HG02678 (cell line): Measurements from ENCODE around the gene POLRMT.
A peak's percentile ranks its signal among the peaks of the same experiment; 100 is the strongest.

Source experiments
- ATAC-seq: cut with Tn5 transposase; IDR thresholded peaks from one replicate; pipeline ENCODE4 v1.9.1; 2021; ENCODE audit warnings: mild to moderate bottlenecking, moderate library complexity; ENCODE audit not compliant: unreplicated experiment

POLRMT gene

DNA sequence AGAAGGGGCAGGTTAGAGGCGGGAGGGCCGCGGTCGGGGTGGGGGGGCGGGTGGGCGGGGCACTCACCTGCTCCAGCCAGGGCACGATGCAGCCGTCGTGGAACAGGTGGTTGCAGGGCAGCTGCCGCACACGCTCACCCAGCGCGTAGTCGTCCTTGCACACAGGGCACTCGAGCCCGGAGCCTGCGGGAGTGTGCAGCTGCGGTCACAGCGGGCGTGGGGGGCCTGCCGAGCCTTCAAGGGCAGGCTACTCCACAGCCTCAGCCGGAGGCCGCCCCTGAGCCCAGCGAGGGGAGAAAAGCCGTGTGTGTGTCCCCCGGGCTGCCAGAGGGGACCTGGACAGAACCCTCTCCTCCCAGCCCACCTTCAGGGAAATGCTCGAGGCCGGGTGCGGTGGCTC, 15.0 kb upstream of the POLRMT start:
- no peak for ATAC-seq

DNA sequence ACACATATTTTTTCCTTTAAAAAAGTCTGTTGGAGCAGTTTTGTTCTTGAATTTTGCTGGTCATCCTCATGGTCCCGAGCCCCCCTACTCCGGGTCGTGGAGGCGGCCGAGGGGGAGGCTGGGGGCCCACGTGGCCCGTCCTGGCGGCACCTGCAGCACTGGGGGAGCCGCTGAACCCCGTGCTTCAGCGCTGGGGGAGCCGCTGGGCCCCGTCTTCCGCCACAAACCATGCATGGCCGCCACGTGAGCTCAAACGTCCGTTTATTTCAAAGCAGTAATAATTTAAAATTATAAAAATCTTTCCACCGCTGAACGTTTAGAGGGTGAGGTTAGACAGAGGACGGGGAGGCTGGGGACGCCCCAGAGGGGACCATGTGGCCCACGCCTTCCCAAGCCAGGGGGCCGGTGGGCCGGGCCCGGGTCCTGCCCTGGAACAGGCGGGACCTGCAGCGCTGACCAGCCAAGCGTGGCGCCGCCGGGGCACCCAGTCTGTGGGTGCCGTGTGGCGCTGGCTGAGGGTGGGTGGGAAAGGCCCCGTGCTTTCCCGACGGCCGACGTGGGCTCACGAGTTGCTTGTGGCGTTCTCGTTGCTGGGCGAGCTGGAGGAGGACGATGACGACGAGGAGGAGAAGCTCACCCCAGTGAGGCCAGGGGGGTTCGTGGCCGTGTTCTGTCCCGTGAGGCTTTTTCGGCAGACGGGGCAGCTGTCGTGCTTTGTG, 14.4 kb upstream of the POLRMT start:
- no peak for ATAC-seq

DNA sequence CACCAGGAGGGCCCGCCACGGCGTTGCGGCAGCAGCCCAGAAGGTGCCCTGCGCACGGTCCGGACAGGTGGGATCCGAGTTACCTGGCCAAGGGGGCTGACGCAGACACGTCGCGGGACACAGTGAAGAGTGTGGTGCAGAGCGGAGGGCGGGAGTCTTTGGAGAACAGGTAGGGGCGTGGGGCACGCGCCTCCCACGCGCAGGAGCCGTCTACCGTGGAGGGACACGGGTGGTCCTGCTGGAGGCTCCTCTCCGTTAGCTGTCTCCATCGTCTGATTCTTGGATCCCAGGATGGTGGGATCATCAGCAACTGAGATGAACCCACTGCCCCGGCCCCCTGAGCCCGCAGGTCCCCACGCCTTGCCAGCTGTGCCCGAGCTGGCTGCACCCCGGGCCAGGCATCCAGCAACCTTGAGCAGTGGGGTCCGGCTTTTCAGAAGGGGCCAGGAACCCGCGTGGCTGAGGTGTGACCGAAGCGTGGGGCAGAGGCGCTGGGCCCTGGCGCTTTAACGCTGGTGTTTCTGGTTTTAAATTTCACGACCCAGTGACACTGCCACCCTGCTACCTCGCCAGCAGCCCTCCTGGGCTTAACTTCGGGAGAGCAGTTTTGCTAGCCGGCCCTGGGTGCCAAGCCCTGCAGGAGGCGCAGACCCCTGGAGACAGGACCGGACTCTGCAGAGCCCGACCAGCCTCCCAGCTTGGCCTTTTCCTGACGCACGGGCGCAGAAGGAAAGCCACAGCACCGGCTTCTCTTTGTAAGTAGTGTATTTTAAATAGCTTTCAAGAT, 13.6 kb upstream of the POLRMT start:
- ATAC-seq = no peak

DNA sequence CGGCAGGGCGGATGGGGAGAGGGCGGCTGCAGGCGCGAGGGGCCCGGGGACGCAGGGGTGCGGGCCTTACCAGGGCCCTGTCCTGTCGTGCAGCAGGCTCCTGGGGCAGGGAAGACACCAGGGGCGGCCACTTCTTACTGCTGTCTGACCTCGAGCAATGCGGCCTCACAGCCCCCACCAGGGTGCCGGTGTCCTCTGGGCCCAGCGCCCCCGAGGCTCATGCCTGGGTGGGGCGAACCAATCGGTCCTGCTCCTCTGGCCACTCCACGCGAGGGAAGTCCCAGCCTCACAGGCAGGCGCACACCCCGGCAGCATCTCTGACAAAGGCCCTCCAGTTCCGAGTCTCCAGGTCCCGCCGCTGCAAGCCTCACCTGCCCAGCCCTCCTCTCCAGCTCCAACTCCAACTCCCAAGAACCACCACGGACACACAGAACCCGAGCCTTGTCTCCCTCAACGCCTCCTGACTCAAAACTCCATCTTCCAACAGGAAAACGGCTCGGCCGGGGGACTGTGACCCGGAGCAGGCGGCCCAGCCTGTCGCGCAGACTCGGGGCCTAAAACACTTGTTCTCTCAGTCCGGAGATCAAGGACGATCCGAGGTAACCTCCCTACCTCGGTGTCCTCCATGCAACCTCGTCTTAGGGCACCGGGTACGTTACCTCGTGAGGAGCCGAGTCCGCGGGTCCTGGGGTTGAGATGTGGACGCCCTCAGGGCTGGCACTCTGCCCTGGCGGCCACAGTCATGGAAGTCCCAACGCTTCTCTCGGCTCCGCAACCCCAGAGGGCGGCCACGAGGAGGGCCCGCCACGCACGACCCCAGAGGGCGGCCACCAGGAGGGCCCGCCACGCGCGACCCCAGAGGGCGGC, 12.8 kb upstream of the POLRMT start:
- no peak for ATAC-seq

DNA sequence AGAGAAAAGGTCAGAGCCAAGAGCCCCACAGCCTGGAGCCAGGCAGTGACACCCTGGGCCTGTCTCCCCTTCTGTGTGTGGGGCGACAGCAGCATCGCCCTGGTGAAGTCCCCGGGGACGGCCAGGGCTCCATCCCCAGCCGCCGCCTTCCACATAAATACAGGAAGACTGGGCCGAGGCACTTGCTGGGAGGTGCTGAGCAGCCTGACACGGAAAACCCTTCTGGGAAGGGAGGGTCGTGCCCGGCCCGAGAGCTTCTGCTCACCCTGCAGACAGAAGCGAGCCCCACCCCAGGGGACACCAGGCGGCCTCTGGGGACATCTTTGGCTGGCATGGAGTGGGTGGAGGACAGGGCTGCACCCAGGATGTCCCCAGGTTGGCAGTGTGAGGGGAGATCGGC, 11.5 kb upstream of the POLRMT start:
- no peak for ATAC-seq

DNA sequence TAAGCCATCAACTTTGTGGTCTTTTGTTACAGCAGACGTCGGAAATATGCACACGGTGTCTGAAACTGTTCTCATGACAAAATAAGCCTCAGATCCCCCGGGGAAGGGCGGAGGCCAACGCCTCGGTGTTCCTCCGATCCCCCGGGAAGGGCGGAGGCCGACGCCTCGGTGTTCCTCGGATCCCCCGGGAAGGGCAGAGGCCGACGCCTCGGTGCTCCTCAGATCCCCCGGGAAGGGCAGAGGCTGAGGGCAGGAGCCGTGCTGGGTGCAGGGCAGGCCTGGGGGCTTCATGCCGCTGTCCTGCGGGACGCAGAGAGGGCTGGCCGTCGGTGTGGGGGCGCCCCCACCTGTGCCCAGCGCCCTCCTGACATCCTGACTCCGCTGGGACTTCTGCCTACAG, 11.0 kb upstream of the POLRMT start:
- no peak for ATAC-seq

DNA sequence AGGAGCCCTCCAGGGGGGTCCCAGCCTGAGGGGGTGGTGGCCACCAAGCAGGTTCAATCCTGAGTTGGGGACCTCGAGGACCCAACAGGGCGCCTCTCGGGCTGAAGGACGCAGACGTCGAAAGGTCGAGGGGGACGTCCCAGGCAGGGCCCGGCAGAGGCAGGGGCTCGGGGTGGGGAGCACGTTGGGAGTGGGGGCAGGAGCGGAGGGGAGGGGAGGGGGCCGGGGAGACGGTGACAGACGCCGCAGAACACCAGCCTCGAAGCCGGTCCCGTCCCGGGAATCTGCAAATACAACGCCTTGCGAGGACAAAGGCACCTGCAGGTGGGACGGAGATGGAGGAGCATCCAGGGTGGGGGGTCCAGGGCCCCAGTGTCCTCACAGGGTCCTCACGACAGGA, 10.4 kb upstream of the POLRMT start:
- no peak for ATAC-seq

DNA sequence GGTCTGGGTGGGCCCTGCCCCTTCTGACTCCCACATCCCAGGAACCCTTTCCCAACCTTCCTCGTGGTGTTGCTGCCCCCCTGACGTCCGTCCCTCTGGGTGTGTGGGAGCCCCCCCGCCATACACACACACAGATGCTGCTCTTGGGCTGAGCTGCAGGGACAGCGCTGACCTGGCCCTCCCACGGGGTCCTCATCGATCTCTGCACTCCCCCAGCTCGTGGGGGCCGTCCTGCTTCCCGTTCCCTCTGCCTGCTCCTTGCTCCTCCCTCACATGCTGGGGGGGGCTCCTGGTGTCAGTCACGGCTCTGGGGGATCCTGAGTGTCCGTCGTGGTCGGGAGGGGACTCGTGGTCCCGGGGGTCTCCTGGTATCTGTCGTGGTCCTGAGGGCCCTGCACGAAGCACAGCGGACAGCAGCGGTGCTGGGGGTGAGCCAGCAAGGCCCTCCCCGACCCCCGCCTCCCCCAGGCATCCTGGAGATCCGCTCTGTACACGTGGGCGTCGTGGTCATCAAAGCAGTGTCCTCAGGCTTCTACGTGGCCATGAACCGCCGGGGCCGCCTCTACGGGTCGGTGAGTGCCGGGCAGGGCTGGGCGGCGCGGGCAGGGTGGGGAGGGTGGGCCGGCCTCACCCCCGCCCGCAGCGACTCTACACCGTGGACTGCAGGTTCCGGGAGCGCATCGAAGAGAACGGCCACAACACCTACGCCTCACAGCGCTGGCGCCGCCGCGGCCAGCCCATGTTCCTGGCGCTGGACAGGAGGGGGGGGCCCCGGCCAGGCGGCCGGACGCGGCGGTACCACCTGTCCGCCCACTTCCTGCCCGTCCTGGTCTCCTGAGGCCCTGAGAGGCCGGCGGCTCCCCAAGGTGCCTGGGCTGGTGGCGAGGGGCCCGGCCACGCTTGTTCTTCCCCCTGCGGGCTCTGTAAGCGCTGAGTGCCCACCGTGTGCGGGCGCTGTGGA, 9.7 kb upstream of the POLRMT start:
- no peak for ATAC-seq

DNA sequence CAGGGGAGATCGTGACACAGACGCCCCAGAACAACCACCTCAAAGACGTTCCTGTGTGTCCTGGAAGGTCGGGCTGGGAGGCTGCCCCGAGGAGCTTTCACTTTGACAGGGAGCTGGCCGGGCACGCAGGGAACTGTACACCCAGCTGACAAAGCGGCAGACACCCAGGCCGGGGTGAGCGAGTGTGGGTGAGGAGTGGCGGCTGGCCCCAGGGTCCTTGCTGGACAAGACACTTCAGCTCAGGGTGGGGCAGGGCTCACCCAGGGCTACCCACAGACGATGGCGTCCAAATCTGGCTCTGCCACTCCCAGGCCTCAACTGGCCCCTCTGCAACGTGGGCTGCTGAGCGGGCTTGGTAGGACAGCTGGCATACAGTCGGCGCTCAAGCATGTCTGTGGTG, 8.4 kb upstream of the POLRMT start:
- ATAC-seq = no peak

DNA sequence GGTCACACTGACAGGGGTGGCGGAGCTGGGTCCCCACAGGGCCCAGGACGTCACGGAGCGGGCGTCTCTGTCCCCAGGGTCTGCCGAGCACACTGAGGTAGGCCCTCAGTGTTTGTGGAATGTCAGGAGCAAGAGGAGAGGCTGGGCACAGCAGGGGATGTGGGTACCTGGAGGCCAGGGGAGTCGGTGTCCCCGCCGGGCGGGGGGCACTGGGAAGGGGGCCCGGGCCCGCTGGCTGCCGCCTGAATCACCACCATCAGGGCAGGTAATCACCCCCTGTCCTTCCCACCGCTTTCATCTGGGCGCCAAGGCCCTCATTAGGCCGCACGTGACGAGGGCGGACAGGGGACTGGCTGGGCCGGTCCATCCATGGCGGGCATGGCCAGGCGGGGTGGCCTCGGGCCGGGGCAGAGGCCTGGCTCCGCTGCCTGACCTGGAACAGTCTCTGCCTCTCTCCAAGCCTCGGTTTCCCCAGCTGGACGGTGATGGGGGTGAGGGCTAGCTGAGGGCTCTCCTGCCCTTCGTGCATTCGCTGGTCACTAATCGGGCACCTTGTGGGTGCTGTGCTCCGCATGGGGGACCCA, 7.4 kb upstream of the POLRMT start:
- ATAC-seq = no peak

DNA sequence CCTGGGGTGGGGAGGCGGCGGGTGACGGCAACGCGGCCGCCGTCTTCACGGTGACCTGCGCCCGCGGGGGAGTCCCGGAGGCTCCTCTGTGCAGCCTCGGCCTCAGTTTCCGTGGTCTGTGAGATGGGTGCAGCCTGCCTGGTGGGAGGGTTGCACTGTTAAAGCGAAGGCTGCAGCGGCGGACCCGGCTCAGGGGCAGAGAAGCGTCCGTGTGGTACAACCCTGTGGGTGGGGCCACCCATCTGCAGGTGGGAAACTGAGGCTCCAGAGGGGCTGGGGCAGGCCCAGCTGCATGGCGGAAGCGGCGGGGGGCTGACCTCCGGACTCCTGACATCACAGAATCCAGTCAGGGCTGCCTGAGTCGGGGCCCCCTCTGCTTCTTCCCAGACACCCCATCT, 6.8 kb upstream of the POLRMT start:
- ATAC-seq = no peak

DNA sequence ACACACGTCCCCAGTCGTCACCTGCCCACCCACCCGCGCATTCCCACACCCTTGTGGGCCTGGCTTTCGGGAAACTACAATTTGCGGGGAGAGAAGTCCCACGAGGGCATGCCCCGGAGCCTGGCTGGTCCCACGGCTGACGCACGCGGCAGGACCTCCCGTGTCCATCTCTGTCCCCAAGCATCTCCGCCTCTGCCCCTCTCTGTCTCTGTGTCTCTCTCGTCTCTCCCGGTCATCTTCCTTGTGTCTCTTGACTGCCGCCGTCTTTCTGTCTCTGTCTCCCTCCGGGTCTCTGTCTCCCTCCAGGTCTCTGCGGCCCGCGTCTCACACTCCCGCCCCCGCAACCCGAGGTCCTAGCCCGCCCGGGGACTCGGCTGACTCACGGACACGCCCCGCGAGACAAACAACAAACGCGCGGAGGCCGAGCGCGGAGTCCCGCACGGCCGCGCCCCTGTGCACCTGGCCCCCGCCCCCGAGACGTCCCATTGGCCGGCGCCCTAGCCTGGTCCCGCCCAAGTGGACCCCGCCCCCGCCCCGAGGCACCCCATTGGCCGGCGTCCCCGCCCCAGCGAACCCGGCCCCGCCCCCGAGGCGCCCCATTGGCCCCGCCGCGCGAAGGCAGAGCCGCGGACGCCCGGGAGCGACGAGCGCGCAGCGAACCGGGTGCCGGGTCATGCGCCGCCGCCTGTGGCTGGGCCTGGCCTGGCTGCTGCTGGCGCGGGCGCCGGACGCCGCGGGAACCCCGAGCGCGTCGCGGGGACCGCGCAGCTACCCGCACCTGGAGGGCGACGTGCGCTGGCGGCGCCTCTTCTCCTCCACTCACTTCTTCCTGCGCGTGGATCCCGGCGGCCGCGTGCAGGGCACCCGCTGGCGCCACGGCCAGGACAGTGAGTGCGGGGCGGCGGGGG, 6.2 kb upstream of the POLRMT start, which contains the start of gene FGF22:
Gene FGF22, plus strand, starts transcription at position 627 of the 908 bp plus-strand sequence. Its CDS starts 47 bp downstream, at position 674.
- peak; percentile 60 for ATAC-seq

DNA sequence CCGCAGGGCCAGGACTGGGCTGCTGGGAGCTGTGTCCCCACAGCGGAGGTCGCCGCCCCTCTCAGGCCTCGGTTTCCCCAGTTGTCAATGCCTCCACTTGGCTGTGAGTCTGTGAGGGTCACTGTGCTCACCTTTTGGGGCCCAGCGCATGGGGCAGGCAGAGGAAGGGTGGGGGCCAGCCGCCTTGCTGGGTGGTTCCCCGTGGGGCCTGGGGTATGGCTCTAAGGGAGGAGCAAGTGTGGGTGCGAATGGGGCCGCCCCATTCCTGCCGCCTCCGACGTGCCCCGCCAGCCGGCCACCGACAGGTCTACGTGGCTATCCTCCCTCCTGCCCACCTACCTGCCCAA, 5.5 kb upstream of the POLRMT start:
- ATAC-seq = no peak

DNA sequence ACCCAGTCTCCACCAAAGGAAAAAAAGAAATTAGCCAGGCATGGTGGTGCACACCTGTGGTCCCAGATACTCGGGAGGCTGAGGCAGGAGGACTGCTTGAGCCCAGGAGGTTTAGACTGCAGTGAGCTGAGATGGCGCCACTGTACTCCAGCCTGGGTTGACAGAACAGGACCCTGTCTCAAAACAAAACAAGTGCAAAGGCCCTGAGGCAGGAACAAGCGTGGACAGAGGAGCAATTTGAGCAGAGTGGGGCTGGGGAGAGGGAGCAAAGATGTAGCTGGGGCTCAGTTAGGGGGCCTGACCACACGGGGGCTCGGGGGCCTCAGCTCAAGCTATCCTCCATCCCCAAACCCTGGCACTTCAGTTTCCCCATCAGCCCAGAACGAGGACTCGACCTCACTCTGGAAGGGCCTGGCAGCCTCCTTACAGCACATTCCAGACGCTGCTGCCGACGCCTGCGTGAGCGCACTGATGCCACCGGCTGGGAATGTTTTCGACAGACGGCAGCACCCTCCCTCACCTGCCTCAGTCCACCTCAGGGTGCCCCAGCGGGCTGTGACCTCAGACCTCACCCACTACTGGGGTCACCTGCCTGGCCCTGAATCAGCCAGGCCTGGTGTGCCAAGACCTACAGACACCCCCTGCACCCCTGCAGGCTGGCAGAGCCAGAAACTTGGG, 1.8 kb upstream of the POLRMT start:
- ATAC-seq = no peak

DNA sequence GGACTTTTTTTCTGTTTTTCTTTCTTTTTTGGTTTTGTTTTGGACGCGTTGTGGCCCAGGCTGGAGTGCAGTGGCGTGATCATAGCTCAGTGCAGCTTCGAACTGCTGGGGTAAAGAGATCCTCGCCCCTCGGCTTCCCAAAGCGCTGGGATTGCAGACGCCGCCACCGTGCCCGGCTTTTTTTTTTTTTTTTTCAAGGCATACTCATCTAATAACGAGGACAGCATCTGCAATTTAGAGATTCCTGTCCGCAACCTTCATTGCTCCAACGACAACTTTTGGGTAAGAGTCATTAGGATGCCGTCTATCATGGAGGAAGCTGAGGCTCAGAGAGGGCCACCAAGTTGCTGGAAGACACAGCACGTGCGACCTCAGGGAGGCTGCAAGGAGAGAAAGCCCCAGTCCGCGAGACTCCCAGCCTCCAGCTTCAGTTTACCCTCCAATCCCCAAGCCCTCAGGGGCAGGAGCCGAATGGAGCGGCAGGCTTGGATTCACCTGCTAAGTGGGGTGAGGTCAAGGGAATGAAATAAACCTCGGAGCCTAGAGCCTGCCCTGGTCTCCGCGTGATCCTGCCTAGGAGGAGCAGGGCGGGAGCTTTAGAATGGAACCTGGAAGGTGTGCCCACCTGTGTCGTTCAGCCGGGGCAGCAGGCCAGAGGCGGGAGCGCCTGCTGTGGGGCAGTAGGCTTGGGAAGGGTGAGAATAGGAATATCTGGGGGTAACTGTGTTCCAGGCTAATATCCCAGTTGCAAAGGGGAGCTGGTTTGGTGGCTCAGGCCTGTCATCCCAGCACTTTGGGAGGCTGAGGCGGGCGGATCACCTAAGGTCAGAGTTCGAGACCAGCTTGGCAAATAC, 676 bp upstream of the POLRMT start:
- ATAC-seq = no peak

DNA sequence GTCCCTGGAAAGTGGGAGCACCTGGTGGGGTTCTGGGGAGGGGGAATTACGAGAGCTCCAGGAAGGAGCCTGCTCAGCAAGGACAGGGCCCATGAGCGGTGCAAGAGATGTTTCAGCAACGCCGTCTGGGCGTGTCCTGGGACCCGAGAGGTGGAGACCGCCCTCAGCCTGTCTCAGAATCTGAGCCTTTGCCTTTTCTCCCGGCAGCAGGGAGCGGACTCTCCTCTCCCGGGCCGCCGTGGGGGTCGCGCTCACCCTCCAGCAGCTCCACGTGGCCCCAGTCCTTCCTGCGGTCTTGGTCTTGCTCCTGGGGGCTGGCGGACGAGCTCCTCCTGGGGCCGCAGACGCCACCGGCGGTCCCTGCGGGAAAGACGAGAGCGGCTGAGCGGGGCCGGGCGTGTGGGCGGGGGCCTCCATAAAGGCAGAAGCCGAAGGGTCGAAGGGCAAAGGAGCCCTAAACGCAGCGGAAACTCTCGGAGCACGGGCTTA, 714 bp downstream of the POLRMT start:
- peak; percentile 6 for ATAC-seq

DNA sequence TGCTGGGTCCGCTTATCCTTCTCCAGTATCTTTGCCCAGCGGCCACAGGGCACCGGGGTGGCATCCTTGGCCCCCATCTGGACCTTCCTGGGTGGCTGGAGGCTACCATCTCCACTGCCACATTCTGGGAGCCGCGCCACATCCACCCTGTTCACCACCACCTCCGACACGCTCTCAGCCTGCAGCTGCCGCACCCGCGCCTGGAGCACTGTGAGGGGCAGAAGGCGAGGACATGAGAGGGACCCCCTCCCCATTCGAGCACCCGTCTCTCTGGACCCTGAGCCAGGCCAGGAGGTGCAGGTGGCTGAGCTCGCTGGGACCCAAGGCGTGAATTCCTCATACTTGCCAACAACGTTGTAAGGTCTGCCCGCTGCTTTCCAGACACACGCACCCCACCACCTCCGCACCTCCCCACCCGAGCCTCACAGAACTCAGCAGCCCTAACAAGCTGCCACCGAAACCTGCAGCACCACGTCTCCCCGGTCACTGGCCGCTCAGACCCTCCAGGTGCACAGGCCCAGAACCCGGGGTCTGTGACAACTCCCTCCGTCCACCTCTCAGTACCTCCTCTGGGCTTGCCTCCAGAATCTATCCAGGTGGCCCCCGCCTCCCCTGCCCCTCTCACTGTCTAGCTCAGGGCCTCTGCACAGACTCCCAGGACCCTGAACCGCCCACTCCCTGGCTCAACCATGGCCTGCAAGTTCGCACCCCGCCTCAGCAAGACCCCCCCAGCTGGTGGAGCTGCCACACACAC, 3.2 kb downstream of the POLRMT start:
- ATAC-seq = no peak
